Fibroblast of lung (primary cell): ENCODE data around the gene PODN. TPM values are rescaled to one million over a fixed set of nuclear protein-coding genes. Genes with fewer than 3 reads are reported as not detected.

Experiments
- DNase-seq, 2 donors: peaks; one replicate each; pipeline versions ENCODE4 v3.0.0 to v3.0.0-alpha.2; 2010; ENCODE audit warnings: low read depth in 2 of 2
- H2AFZ ChIP-seq: 2 replicates; pipeline ENCODE4 v1.5.1; 2012; ENCODE audit warnings: low read length, control low read depth, inconsistent platforms
- H3K27ac ChIP-seq: 2 replicates; pipeline ENCODE4 v1.5.1; 2011; ENCODE audit warnings: low read length, control low read depth; ENCODE audit not compliant: insufficient read depth
- H3K27me3 ChIP-seq: 2 replicates; pipeline ENCODE4 v1.5.1; 2011; ENCODE audit warnings: mild to moderate bottlenecking, low read length; ENCODE audit not compliant: control insufficient read depth, insufficient read depth
- H3K36me3 ChIP-seq: 2 replicates; pipeline ENCODE4 v1.5.1; 2011; ENCODE audit warnings: low read length; ENCODE audit not compliant: control insufficient read depth, insufficient read depth
- H3K4me1 ChIP-seq: 2 replicates; pipeline ENCODE4 v1.5.1; 2011; ENCODE audit warnings: low read length; ENCODE audit not compliant: control insufficient read depth, insufficient read depth; ENCODE audit errors: extremely low read depth
- H3K4me2 ChIP-seq: 2 replicates; pipeline ENCODE4 v1.5.1; 2011; ENCODE audit warnings: low read length, control low read depth; ENCODE audit not compliant: insufficient read depth; ENCODE audit errors: extremely low read depth
- H3K4me3 ChIP-seq, 4 experiments: fragments of 200-600 bp in 1 of 4; sonication (generic) in 1 of 4; replicated peaks in 1 of 4; 2 replicates each; pipeline ENCODE4 v1.5.1; 2011 to 2016; ENCODE audit warnings: low read length in 4 of 4, low read depth in 3 of 4, mild to moderate bottlenecking in 3 of 4, control low read depth in 2 of 4, inconsistent platforms in 1 of 4, mixed read lengths in 1 of 4; ENCODE audit not compliant: insufficient read depth in 1 of 4; ENCODE audit errors: control extremely low read depth in 1 of 4
- H3K79me2 ChIP-seq: 2 replicates; pipeline ENCODE4 v1.5.1; 2012; ENCODE audit warnings: mild to moderate bottlenecking, low read length, inconsistent platforms; ENCODE audit not compliant: control insufficient read depth, insufficient read depth
- H3K9ac ChIP-seq: 2 replicates; pipeline ENCODE4 v1.5.1; 2011; ENCODE audit warnings: mild to moderate bottlenecking, low read length, control low read depth; ENCODE audit not compliant: insufficient read depth
- H3K9me3 ChIP-seq: 2 replicates; pipeline ENCODE4 v1.5.1; 2012; ENCODE audit warnings: low read depth, low read length; ENCODE audit not compliant: control insufficient read depth, insufficient read depth
- H4K20me1 ChIP-seq: 2 replicates; pipeline ENCODE4 v1.5.1; 2011; ENCODE audit warnings: low read length; ENCODE audit not compliant: control insufficient read depth, insufficient read depth; ENCODE audit errors: extremely low read depth
- CTCF ChIP-seq, 2 donors: IDR thresholded peaks in 1 of 2; conservative IDR thresholded peaks in 1 of 2; 1 replicate in 1 of 2; 2 replicates in 1 of 2; pipeline ENCODE4 v1.5.1; 2011 to 2012; ENCODE audit warnings: low read length in 2 of 2, control low read depth in 1 of 2, inconsistent platforms in 1 of 2, low read depth in 1 of 2, mild to moderate bottlenecking in 1 of 2
- EZH2 ChIP-seq: IDR thresholded peaks from 2 replicates; pipeline ENCODE4 v1.5.1; 2012; ENCODE audit warnings: low read length, control low read depth, mild to moderate bottlenecking; ENCODE audit errors: missing control alignments
- polyA plus RNA-seq, 2 donors: library from polyadenylated mRNA; depleted of rRNA in 1 of 2; stranded (reverse) in 1 of 2; unstranded in 1 of 2; fragments of >200 nt; gene quantifications; 2 replicates each; pipeline ENCODE4 v1.2.1, GENCODE V29; 2011 to 2012; ENCODE audit warnings: missing spikeins in 1 of 2
- total RNA-seq: library from RNA; depleted of rRNA; stranded (reverse); fragments of >200 nt; gene quantifications from 2 replicates; pipeline ENCODE4 v1.2.1, GENCODE V29; 2014

PODN gene
- total and polyA plus RNA-seq, 2 donors (not counting 1 experiment from before 2014, with no cell fraction given): 31.6 to 49.7 TPM

GRCh38 chr1:53048960-53049573, 12.9 kb upstream of the PODN start:
- Histone ChIP-seq H3K9ac (no peak overlapping the region), H3K4me3 (no peak overlapping the region), H3K9me3 (no peaks in the 10 kb centered on the region), H3K27ac (no peak overlapping the region), H3K4me1 (peaks cover 6% of the 10 kb centered on the region), H3K27me3 (no peaks in the 10 kb centered on the region), H2AFZ (no peak overlapping the region), H3K79me2 (no peaks in the 10 kb centered on the region), H3K36me3 (peaks cover 4% of the 10 kb centered on the region), H3K4me2 (no peak overlapping the region), H4K20me1 (no peaks in the 10 kb centered on the region)
- TF ChIP-seq CTCF (conservative IDR thresholded peaks at IDR 0.05 in 1 of 2, IDR thresholded peaks at IDR 0.05 in 1 of 2; ENCODE audit: low read depth in 1 of 2, low read length in 2 of 2): no peak
- TF ChIP-seq EZH2: no peak
- no peak for DNase-seq

GRCh38 chr1:53049574-53049967, 12.4 kb upstream of the PODN start:
- Histone ChIP-seq H3K9ac (no peak overlapping the region), H3K36me3 (peaks cover 4% of the 10 kb centered on the region), H2AFZ (no peak overlapping the region), H3K27ac (no peak overlapping the region), H3K4me3 (no peak overlapping the region), H3K79me2 (no peaks in the 10 kb centered on the region), H3K27me3 (no peaks in the 10 kb centered on the region), H3K9me3 (no peaks in the 10 kb centered on the region), H3K4me2 (no peak overlapping the region), H3K4me1 (peaks cover 6% of the 10 kb centered on the region), H4K20me1 (no peaks in the 10 kb centered on the region)
- peak in 1 of 2 donors; percentile 55 for DNase-seq
- TF ChIP-seq CTCF (conservative IDR thresholded peaks at IDR 0.05 in 1 of 2, IDR thresholded peaks at IDR 0.05 in 1 of 2; ENCODE audit: low read depth in 1 of 2, low read length in 2 of 2): no peak
- no peak for TF ChIP-seq EZH2

GRCh38 chr1:53050310-53050709, 11.7 kb upstream of the PODN start:
- Histone ChIP-seq H3K9me3 (no peaks in the 10 kb centered on the region), H3K27ac (no peak overlapping the region), H3K27me3 (no peaks in the 10 kb centered on the region), H3K4me3 (no peak overlapping the region), H3K4me2 (no peak overlapping the region), H4K20me1 (no peaks in the 10 kb centered on the region), H3K36me3 (peaks cover 4% of the 10 kb centered on the region), H3K79me2 (no peaks in the 10 kb centered on the region), H3K9ac (no peak overlapping the region), H3K4me1 (peaks cover 6% of the 10 kb centered on the region), H2AFZ (no peak overlapping the region)
- TF ChIP-seq EZH2: no peak
- no peak for TF ChIP-seq CTCF (conservative IDR thresholded peaks at IDR 0.05 in 1 of 2, IDR thresholded peaks at IDR 0.05 in 1 of 2; ENCODE audit: low read depth in 1 of 2, low read length in 2 of 2)
- DNase-seq: no peak
